HG03064 (cell line): ENCODE results near the gene SDK1.
"Not testable (repeated sequence)": the region's sequence is repeated elsewhere in the genome, so short reads cannot be mapped to it uniquely, and the experiment has no call there.

Source experiments
- ATAC-seq: cut with Tn5 transposase; IDR thresholded peaks from one replicate; pipeline ENCODE4 v1.9.1; 2021; ENCODE audit warnings: low read depth; ENCODE audit not compliant: unreplicated experiment

Gene SDK1

DNA sequence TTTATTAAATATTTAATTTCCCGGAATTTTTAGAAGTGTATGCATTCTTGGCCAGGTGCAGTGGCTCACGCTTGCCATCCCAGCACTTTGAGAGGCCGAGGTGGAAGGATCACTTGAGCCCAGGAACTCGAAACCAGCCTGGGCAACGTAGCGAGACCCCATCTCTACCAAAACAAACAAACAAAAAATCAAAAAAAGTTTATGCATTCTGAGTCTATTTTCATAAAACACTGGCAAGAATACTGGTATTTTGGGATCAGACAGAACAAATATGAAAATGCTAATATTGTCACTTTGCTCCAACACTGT, 940.2 kb downstream of the SDK1 start:
- ATAC-seq: no peak

DNA sequence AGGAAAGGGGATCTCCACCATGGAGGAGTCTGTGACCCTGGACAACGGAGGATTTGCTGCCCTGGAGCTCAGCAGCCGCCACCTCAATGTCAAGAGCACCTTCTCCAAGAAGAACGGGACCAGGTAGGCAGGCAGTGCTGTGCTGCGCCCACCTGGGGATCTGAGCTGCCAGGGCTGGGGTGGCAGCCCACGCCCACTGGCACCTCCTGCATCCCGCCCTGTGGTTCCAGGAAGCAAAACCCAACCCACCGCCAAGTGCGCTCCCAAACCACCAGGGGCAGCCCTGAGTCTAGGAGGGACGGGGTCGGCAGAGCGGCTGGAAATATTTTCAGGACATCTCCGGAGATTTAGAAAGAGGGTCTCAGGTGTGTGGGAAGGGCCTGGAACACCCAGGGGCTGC, 940.7 kb downstream of the SDK1 start:
- no peak for ATAC-seq

DNA sequence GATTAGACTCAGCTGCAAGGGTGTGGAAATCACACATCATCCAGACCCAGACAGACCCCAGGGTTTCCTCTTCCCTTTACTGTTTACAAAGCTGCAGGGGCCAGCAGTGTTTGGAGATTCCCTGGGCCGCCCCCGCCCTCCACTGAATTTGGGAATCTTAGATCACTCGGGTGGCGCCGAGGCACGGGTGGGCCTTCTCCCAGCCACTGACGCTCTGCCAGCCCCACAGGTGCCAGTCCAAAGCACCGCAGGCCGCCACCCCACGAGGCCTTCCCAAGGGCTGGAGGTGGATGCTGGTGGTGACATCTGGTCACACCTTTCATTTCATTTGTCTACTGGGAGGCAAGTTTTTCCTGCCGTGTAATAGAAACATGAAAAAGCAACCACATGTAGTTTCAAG, 941.7 kb downstream of the SDK1 start:
- ATAC-seq: no peak

DNA sequence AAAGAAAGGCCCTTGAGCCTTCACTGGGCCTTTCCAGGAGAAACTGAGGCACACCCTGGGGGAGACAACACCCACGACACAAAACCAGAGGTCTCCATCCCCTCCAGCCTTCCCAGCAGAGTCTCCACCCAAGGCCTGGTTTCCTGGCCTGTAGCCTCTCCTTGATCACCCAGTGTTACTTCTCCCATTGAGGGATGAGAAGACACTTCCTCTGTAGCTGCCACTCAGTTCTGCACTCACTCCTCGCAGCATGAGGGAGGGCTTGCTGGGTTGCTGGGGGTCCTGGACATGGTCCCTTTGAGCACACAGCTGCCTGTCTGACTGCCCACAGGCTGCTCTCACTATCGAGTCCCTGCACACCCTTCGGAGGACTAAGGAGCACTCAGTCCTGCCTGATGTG, 943.0 kb downstream of the SDK1 start:
- ATAC-seq: no peak

DNA sequence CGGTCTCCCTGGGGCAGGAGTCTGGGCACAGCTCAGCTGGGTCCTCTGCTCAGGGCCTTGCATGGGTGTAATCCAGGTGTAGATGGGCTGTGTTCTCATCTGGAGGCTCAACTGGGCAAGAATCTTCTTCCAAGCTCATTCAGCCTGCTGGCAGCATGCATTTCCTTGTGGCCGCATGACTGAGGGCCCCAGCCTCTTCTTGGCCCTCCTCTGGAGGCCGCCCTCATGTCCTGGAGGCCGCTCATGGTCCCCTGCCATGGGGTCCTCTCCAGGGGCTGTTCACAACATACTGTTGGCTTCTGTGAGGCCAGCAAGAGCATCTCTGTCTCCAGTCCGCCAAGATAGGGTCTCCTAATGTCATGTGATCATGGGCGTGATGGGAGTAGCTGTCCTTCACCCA, 943.6 kb downstream of the SDK1 start:
- ATAC-seq: no peak

DNA sequence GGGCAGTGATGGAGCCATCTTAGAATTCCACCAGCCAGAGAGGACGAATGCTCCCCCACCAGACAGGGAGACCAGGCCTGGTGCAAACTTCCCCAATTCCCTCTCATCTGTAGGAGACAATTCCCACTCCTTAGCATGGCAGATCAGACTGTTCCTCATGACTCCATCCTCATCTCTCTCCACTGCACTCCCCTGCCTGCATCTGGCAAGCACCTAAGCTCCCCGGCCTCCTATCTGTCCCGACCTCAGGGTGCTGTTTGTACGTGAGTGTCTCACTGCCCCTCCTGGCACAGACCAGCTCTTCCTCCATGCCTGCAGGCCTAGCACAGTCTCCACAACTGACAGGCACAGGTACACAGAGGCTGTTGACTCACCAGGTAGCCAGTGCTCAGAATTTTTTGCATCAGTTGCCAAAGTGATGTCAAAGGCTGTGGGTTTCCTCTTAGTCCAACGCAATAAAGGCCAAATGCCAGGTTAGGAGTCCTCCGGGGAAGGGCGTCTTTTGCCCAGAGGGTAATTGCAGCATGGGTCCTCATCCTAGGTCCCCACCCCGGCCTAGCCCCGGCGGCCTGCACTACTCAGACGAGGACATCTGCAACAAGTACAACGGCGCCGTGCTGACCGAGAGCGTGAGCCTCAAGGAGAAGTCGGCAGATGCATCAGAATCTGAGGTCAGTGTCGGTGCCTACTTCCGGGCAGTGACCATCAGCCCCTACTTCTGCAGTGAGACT, 944.2 kb downstream of the SDK1 start:
- ATAC-seq: no peak

DNA sequence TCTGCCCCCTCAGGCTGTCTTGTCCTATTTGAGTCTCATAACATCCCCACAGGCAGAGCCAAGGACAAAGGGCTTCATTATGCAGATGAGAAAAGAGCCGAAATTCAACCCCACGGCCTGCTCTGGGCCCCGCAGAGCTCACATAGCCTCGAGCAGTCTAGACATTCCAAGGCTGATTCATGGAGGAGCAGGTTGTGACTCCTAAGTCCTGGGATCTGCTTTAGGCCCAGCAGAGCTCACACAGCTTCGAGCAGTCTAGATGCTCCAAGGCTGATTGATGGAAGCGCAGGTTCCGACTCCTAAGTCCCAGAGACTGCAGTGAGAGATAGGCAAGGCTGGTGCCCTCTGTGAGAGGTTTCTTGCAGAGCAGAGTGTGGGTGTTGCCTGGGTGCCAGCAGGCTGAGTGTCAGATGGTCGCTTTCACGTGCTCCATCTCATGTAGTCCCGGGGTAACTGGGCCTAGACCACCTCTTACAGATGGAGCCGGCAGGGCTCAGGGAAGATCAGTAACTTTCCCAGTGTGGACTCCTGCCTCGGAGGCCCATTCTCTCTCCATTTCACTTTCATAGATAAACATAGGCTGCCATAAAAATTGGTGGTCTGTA, 944.9 kb downstream of the SDK1 start:
- ATAC-seq: no peak

DNA sequence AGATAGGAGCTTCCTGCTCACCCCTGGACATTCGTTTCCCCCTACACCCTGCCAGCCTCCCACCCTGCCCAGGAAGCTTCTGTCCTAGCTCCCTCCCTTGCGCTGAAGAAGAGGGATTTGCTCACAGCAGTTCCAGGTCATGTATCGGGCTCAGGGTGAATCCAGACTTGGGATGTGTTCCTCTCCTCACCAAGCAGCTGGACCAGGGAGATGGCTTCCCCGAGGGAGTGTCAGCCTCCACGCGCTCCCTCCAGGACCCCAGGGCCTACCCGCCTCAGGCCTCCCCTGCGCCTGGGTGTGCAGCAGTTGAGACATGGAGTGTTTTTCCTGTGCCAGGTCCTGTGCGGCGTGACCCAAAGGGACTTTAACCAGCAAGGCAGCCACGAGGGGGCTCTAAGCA, 945.5 kb downstream of the SDK1 start:
- no peak for ATAC-seq

DNA sequence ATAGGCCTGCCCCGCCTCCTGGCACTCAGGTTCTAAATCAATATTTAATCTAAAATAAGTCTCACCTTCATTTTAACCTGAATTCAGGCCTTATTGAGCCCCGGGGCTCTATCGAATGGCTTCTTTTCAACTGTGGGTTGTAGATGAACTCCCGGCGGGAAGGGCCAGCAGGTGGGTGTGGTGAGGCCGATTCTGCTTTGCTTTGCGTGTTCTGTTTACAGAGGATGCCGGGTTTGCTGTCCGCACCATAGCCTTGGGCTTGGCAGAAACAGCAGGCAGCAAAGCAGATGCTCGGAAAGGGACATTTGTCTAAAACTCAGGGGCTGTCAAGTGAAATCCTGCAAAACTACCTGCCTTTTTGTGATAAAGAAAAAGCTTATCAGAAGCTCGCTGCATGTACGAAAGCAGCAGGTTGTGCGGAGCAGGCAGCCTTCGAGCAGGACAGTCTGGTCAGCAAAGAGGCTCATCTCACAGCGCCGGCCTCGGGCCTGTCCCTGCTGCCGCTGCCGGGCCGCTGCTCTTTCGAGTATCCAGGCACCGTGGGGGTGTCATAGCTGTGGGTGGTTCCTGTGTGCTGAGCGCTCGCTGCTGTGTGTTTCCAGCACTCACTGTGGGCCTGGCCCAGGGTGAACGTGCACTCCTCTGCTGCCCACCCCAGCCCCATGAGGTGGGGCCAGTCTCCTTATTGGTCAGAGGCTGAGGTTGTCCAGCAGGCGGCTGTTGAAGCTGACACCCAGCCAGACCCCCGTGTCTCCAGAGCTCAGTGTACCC, 946.2 kb downstream of the SDK1 start:
- no peak for ATAC-seq

DNA sequence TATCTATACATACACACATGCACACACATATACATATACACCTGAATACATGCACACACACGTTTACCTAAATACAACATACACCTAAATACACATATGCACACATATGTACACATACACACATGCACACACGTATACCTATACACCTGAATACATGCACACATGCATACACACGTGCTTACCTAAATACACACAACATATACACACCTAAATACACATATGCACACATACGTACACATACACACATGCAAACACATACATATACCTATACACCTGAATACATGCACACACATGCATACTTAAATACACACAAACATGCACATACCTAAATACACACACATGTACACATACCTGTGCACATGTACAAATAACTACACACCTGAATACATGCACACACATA, 947.2 kb downstream of the SDK1 start:
- no peak for ATAC-seq

DNA sequence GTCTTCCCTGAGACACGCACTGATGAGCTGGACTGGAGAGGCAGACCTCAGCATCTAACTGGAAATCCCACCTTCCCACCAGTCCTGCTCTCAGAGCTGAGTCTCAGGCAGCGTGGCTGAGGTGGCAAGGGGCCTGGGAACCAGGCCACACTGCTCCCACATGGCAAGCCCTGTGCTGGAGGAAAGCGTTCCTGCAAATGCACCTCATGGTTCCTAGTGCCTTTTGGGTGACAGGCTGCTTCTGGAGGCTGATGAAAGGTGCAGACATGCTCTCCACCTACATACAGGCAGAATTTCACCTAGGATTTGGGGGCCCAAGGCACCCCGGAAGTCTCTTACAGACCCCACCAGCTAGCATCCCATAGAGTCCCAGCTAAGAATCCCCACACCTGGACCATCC, 948.2 kb downstream of the SDK1 start:
- ATAC-seq: no peak

DNA sequence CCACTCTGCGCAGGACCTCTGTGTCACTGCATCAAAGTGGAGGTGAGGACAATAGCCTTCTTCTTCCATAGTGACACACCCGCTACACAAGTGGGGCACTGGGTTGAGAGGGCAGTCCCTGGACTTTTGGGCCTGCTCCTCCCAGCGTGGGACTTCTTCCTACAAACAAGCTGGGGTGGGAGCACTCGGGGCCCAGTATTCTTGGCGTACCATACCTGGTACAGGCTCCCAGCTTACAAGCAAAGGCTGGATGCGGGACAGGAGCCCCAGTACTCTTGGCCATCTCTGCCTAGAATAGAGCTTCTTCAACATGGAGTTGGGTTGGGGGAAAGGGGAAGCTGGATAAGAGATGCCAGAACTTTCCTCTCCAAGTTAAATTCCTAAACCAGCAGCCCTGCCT, 954.3 kb downstream of the SDK1 start:
- no peak for ATAC-seq

DNA sequence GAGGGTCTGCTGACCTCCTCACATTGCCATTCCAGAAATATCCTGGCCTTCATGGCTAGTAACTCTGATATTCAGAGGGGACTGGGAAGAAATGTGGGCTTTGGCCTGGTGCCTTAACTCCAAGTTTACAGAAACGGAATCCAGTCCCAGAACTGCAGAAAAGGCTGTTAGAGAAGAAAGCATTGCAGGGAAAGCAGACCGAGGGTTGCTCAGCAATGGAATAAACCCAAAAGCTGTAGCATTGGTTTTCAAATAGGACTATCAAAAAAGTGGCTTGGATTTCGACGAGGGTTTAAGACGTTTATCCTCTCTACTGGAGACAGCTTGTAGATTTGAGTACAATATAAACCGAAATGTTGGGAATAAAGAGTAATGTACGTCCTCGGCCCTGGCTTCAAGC, 955.2 kb downstream of the SDK1 start:
- ATAC-seq: no peak

DNA sequence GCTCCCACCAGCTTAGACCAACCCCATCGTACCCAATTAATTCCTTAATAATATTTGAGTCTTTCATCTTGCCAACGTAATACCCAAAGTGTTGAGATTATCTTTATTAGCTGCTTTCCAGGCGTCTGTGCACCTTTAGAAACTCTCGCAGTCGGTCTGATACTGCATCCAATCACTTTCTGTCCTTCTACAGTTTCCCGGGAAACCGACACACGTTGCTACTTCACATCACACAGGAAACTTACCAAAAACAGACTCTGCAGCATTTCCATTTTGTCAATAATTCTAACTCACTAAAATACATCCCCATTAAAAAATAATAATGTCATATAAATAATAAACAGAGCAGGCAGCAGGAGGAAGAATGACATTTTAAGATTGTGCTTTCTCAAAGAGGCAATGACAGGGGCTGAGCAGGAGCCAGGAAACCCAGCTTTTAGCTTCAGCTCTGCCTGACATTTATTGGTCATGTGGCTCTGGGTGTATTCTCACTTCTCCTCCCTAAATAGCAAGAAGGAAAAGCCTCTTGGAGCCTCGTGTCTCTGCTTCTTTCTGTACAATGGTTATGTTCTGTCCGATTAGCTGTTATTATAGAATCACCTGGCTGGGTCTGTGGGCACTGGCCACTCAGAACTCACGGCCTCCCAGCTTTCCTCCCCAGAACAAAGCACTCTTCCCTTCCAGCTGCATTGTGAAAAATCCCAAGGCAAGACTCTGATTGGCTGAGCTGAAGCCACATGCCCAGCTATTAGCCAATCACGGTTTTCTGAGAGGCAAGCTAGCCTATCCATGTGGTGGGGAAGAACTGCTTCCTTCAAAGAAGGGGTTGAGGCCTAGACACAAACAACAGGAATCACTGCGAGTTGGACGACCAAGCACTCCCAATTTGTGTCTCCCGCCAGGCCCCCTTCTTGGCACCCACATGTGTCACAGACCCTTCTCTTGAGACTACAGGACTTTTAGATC, 956.4 kb downstream of the SDK1 start:
- no peak for ATAC-seq

DNA sequence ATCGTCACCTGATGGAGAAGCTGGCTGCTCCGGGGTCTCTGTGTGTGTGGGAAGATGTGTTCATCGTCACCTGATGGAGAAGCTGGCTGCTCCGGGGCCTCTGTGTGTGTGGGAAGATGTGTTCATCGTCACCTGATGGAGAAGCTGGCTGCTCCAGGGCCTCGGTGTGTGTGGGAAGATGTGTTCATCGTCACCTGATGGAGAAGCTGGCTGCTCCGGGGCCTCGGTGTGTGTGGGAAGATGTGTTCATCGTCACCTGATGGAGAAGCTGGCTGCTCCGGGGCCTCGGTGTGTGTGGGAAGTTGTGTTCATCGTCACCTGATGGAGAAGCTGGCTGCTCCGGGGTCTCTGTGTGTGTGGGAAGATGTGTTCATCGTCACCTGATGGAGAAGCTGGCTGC, 959.1 kb downstream of the SDK1 start:
- not testable (repeated sequence) for ATAC-seq

DNA sequence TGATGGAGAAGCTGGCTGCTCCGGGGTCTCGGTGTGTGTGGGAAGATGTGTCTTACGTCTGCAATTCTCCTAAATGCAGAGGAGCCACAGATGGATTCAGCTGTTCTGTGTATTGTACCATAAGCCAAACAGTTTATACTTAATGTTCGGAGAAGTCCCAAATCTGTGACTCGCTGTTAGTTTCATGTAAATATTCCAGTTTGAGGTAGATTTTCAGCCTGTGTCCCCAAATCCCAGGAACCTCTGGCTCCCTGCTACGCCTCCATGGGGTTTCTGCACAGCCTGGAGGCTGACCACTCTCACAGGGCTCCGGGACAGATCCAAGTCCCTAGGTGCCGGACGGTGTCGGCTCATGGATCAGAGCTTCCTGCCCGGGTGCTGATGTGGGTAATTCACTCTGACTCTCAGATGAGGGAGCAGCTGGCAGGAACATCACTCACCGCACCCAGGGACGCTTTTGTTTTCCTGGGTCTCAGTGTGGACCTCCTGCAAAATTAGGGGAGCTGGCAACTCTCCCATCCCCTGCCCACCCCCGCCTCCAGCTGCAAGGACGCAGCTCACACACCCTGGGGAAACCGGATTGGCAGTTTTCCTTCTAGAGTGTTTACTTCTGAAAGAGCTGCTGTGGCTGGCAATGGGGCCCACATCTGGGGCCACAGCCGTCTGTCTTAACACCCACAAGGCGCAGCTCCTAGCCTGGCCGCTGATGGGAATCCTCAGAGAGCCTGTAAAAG, 960.0 kb downstream of the SDK1 start:
- no peak for ATAC-seq

DNA sequence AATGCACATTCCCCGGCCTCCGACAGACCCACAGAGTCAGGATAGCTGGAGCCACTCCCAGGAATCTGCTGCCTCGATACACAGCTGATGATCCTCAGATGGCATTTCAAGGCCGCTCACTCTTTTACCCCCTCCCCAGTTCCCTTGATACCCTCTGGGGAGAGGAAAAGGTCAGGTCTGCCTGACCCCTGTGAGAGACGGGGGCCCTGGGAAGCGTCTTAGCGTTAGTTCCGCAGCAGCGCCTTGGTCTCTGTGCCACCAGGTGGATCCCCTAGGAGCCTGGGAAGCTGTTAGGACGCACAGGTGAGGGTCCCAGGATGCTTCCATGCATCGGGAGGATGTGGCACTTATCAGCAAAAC, 960.5 kb downstream of the SDK1 start:
- ATAC-seq: no peak

DNA sequence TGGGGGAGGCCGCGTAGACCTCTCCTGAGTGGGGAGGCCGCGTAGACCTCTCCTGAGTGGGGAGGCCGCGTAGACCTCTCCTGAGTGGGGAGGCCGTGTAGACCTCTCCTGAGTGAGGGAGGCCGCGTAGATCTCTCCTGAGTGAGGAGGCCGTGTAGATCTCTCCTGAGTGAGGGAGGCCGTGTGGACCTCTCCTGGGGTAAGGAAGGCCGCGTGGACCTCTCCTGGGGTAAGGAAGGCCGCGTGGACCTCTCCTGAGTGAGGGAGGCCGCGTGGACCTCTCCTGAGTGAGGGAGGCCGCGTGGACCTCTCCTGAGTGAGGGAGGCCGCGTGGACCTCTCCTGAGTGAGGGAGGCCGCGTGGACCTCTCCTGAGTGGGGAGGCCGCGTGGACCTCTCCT, 963.2 kb downstream of the SDK1 start:
- not testable (repeated sequence) for ATAC-seq

DNA sequence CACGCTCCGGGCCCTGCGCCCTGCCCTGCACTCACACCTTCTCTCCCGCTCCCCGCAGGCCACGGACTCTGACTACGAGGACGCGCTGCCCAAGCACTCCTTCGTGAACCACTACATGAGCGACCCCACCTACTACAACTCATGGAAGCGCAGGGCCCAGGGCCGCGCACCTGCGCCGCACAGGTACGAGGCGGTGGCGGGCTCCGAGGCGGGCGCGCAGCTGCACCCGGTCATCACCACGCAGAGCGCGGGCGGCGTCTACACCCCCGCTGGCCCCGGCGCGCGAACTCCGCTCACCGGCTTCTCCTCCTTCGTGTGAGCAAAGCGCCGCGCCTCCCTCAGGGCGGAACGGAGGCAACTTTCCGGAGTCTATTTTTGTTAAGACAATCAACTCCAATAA, 964.0 kb downstream of the SDK1 start:
- no peak for ATAC-seq

DNA sequence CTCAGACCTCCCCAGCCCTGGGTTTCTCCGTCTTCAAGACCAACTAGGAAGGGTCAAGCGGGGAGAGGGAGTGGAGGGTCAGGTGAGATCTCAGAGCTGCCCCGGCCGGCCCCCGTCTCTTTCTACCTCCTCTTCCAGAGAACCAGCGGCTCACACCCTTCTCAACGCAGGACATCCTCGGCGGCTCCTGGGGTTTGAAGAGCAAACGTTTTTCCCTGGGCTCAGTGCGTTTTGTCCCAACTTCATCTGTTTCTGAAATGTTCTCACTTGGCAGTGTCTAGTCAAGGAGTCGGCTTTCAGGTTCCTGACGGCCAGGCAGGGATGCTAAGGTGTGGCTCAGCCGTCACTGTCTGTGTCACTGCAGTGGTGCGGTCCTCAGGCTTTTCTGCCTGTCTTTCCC, 964.6 kb downstream of the SDK1 start:
- ATAC-seq: no peak
